GM21515 (cell line): ENCODE results near the gene MRPS23.

Experiments used
- ATAC-seq: cut with Tn5 transposase; IDR thresholded peaks from one replicate; pipeline ENCODE4 v1.9.1; 2021; ENCODE audit not compliant: unreplicated experiment

MRPS23 gene

GRCh38 chr17:57803021-57803420, 46.8 kb downstream of the MRPS23 start:
- ATAC-seq, result no peak

DNA sequence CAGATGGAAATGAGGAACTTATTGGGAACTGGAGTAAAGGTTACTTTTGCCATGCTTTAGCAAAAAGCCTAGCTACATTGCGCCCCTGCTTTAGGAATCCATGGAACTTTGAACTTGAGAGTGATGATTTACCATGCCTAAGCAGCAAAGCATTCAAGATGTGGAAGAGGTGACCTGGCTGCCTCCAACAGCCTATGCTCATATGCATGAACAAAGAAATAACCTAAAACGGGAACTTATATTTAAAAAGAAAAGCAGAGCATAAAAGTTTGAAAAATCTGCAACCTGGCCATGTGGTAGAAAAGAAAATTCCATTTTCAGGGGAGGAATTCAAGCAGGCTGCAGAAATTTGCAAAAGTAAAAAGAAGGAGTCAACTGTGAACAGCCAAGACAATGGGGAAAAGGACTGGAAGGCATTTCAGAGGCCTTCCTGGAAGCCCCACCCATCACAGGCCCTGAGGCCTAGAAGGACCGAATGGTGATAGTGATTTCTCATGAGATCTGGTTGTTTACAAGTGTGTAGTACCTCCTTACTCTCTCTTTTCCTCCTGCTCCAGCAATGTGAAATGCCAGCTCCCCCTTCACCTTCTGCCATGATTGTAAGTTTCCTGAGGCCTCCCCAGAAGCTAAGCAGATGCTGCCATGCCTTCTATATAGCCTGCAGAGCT, 48.7 kb downstream of the MRPS23 start:
- ATAC-seq, result no peak

- no peak for ATAC-seq
Observed at GRCh38 chr17:57794841-57795240, 55.0 kb downstream of the MRPS23 start.

DNA sequence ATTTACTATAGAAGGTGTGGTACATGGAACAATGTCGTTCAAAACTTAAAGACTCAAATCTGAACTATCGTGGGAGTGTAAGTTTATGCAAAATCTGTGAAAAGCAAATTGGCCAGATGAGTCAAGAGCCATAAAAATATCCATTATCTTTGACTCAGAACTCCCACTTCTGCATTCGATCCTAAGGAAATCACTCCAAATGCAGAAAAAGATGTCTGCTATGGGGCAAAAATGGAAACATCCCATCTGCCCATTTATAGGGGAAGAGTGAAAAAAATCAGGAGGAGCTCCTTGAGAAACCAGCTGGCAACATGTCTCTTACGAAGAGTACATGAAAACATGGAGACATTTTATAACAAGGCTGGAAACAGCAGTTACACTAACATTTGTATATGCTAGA, 61.1 kb downstream of the MRPS23 start:
- ATAC-seq, result no peak

DNA sequence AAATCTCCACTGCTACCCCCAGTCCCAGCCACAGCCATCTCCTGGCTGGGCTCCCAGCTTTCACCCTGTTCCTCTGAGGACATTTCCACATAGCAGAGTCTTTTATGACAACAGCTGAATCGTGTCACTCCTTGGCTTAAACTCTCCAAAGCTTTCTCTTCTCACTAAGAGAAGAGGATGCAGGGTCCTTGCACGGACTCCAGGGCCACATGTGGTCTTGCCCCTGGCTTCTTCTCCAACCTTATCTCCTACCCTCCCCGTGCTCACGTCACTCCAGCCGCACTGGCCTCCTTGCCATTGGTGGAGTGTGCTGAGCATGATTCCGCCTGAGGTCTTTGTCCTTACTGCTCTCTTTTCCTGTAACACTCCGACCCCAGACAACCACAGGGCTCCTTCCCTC, 64.8 kb downstream of the MRPS23 start:
- ATAC-seq, result no peak
